Retinal pigment epithelial cell (primary cell): ENCODE results near the gene C6orf136.

Experiments used
- DNase-seq: peaks from one replicate; pipeline ENCODE4 v3.0.0-alpha.2; 2010; ENCODE audit warnings: low read depth
- H3K4me3 ChIP-seq: 2 replicates; pipeline ENCODE4 v1.5.1; 2011; ENCODE audit warnings: mild to moderate bottlenecking, low read length, control low read depth, moderate library complexity
- CTCF ChIP-seq: conservative IDR thresholded peaks from 2 replicates; pipeline ENCODE4 v1.5.1; 2011; ENCODE audit warnings: low read depth, low read length, control low read depth, inconsistent platforms

The C6orf136 gene

DNA sequence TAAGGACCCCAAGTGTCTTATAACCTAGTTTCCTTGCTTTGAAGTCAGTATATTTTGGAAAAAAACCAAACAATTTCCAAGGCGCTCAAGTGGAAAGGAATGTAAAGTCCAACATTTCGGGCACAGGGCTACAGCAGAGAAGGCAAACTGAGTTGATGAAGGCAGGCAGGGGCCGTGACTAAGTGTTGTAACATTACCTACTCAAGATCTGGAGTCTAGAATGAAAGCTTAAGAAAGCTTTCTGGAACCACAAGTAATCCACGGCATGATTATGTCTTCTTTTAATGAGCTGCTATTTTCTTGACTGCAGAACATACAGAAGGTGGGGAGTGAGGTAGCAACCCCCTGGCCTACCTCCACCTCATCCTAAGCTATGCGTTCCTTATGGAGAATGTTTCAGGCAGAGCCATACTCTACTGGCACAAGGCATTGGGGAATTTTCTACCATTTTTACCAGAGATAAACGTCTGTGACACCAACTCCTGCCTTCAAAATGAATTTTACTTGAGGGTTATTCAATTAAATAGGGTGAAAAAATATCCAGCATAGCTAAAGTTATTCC is 34.2 kb upstream of the C6orf136 start:
- peak; percentile 84 for DNase-seq
- H3K4me3 ChIP-seq, result no peak overlapping the region
- no peak for TF ChIP-seq CTCF

GRCh38 chr6:30613251-30614043 is 33.5 kb upstream of the C6orf136 start:
- TF ChIP-seq CTCF, result no peak
- no peak for DNase-seq
- peak overlapping the region; percentile 100 for H3K4me3 ChIP-seq

DNA sequence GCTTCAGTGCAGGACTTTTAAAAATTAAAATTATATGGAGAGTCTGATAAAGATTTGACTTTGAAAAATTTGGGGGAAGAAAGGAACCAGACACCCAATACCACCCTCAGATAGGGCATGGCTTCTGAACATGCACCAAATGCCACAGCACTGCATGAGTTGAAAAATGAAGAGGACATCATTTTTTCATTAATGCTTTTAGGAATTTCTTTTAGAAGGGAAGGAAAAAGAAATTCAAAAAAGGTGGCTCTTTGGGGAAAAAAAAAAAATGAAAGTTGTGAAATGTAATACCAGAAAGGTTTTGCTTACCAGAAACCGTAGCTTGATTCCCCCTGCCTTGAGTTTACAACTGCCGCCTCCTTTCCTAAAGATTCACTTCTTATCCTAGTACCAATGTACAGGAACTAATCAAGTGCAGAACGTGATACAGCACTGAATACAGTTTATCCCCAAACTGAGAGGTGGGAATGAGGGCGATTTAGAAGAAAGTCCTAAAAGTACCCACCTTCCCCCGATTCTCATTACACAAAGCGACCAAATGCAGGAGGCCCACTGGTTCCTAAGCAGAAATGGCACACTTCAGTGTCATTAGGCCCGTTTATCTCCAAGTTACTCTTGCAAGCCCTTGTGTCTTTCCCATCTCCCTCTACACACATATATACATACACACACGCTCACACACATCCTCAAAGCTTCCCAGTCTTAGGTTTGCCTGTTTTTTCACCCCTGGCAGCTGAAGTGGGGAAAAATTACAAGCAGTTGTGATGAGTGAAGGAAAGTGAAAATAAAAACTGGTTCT is 32.7 kb upstream of the C6orf136 start:
- peak overlapping the region; percentile 100 for H3K4me3 ChIP-seq
- DNase-seq, result no peak
- TF ChIP-seq CTCF, result no peak

DNA sequence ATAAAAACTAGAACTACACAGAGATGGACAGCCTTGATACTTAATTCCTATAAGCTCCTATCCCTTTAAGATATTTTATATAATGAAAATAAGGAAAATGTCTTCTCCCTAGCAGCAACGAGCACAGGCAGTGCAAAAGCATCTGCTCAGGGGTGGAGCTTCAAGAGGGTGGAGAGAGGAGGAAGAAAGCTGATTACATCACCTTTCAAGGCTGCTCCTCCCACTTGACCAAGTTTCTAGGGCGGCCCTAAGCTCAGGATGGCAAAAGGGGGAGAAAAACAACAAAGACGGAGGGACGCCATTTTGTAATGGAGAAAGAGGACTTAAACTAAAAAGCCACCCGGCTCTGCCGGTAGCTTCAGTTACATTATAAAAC is 32.1 kb upstream of the C6orf136 start:
- no peak for TF ChIP-seq CTCF
- DNase-seq, result peak; percentile 95
- peak overlapping the region; percentile 100 for H3K4me3 ChIP-seq

DNA sequence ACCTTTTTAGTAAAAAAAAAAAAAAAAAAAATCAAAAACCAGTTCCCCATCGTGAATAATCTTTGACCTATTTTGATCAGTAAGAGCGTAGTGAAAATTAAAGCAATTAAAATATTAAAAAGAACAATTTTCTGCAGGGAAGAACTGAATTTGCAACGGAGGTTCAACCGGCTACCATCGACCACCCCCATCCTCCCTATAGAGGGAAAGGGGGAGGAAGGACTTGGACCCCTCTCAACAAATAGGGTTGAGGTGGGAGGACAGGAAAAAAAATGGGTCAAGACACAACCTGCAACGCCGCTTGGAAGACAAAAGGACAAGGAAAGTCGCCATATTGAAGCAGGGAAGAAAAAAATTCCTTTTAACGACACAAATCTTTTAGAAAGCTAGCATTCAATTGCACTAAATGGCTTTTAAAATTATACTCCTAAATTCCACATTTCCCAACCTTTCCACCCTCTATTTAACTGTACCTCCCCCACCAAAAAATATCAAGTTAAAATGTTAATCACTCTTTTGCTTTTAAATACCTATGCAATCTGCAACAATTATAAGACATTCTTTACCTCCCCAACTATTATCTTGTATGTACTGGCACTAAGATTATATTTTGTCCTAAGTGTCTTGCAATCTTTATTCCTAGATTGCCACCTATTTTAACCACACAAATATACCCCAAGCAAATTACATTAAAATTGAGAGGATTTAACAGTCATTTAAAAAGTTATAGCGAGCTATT is 31.5 kb upstream of the C6orf136 start:
- peak overlapping the region; percentile 100 for H3K4me3 ChIP-seq
- peak; percentile 50 for DNase-seq
- no peak for TF ChIP-seq CTCF

- peak overlapping the region; percentile 100 for H3K4me3 ChIP-seq
- TF ChIP-seq CTCF, result no peak
- no peak for DNase-seq
Observed at GRCh38 chr6:30615958-30616810, 30.7 kb upstream of the C6orf136 start.
